GM10266 (cell line): ENCODE results near the gene GDPGP1.

Experiments used
- DNase-seq: peaks from one replicate; pipeline ENCODE4 v3.0.0; 2012; ENCODE audit errors: extremely low spot score
- TF ChIP-seq, protein P1 (sequence below): IDR thresholded peaks from 2 replicates; pipeline ENCODE4 v1.5.1; 2012; ENCODE audit warnings: mild to moderate bottlenecking, low read depth; ENCODE audit not compliant: control insufficient read depth, insufficient read depth; ENCODE audit errors: missing control alignments

Gene GDPGP1

DNA sequence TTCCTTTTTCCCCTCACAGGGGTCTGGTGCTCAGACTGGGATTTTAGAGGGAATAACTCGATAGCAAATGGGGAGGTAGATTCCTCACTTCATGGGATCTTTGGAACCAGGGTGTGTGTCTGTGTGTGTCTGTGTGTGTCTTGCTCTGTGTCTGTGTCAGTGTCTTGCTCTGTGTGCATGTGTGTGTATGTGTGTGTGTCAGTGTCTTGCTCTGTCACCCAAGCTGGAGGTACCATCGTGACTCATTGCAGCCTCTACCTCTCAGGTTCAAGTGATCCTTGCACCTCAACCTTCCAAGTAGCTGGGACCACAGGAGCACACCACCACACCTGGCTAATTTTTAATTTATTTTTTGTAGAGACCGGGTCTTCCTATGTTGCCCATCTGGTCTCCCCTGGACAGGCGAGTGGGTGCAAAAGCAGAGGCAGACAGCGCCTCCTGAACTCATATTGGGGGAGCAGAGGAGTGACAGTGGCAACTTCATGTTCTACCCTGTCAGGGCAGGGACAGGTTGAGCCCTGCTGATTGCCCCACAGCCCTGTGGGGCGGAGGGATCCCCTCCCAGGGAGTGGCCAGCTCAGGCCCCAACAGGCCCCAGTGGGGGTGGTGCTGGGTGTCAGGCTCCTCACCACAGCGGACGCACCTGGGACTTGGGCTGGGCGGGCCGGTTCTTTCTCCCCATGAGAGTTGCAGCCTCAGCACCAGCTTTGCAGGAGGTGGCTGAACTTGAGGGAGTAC is 43.2 kb upstream of the GDPGP1 start:
- DNase-seq, result no peak
- TF ChIP-seq, protein P1, sequence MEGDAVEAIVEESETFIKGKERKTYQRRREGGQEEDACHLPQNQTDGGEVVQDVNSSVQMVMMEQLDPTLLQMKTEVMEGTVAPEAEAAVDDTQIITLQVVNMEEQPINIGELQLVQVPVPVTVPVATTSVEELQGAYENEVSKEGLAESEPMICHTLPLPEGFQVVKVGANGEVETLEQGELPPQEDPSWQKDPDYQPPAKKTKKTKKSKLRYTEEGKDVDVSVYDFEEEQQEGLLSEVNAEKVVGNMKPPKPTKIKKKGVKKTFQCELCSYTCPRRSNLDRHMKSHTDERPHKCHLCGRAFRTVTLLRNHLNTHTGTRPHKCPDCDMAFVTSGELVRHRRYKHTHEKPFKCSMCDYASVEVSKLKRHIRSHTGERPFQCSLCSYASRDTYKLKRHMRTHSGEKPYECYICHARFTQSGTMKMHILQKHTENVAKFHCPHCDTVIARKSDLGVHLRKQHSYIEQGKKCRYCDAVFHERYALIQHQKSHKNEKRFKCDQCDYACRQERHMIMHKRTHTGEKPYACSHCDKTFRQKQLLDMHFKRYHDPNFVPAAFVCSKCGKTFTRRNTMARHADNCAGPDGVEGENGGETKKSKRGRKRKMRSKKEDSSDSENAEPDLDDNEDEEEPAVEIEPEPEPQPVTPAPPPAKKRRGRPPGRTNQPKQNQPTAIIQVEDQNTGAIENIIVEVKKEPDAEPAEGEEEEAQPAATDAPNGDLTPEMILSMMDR, result no peak

DNA sequence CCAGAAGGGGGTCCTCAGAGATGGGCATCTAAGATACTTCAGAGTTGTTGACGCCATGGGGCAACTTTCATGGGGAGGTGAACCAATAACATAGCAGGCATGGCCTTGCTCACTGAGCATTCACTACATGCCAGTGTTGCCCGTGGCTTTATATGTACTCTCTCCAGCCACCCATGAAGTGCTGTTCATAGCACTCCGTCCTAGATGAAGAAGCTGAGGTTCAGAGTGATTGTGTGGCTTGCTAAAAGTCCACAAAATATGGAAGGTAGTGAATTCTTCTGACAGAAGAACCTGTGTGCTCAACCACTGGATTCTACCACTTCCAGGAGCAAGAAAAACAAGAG is 42.7 kb upstream of the GDPGP1 start:
- TF ChIP-seq, protein P1, result no peak
- no peak for DNase-seq

DNA sequence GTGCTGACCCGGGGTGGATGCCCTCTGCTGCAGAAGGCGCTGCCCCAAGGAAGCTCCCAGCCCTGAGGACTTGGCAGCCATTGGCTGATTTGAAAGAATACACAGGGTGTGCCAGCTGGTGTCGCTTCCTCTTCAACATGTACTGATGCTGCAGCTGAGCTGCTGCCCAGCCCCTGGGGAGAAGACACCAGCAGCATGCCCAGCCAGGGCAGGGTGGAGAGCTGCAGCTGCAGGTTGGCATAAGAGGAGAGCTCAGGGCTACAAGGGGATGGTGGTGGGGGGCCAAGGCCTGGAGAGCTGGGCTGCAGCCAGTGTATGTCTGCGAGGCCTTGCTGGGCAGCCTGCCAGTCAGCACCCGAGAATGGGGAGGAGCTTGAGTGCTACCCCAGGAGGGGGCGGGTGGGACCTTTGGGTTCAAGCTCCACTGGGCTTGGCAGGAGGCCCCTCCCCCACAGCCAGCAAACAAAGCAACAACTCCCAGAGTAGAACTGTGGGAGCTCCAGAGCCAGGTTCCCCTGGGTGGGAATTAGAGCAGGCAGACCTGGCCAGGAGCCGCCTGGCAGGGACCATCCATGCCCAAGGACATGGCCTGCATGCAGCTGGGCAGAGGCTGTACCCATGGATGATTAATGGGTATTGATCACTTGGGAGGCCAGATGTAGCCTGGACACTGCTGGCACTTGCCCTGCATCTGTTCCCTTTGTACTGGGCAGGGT is 42.1 kb upstream of the GDPGP1 start:
- no peak for DNase-seq
- TF ChIP-seq, protein P1, result no peak

DNA sequence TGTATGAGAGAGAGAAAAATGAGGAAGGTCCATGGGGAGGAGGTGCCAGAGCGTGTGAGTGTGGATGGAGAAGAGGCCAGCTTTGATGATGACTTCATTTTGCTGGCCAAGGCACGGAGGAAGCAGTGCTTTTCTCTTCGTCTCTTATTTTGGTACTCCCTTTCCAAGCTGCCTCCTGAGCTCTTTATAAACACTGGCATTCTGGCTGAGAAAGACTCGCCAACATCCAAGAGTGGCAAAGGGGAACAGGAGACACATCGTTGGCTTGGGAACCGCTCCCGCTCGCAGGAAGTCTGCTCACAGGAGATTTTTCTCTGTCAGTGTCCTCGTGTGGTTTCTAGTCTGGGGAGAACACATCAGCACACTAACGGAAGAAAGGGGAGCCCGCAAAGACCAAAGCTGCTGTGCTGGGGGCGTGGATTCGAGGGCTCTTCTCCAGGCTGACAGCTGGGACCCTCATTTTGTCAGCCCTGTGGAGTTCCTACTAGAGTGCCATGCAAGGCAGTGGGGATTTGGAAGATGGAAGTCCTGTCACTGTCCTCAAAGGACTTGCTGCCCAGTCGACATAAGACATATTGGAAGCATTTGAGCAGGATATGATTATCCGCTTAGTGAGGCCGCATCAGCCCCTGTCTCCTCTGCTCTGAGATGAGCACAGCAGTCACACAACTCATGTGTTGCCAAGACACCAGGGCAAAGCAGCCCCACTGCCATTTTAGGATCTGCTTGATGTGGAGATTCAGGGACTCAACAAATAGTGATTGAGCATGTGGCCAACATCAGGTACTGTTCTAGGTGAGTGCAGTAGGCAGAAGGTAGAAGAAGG is 40.8 kb upstream of the GDPGP1 start:
- TF ChIP-seq, protein P1, result no peak
- no peak for DNase-seq

DNA sequence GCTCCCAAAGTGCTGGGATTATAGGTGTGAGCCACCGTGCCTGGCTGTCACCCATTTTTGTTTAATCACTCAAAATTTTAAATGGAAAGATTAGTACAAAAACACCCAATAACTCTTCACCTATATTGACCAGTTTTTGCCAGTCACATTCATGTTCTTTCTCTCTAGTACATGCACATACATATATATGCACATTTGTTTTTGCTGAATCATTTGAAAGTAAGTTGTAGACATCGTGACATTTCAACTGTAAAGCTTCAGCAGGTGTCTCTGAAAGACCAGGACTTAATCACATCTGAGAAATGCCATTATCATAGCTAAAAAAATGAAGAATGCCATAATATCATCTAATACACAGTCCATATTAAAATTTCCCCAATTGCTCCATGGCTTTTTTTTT is 39.4 kb upstream of the GDPGP1 start:
- no peak for DNase-seq
- TF ChIP-seq, protein P1, result no peak

DNA sequence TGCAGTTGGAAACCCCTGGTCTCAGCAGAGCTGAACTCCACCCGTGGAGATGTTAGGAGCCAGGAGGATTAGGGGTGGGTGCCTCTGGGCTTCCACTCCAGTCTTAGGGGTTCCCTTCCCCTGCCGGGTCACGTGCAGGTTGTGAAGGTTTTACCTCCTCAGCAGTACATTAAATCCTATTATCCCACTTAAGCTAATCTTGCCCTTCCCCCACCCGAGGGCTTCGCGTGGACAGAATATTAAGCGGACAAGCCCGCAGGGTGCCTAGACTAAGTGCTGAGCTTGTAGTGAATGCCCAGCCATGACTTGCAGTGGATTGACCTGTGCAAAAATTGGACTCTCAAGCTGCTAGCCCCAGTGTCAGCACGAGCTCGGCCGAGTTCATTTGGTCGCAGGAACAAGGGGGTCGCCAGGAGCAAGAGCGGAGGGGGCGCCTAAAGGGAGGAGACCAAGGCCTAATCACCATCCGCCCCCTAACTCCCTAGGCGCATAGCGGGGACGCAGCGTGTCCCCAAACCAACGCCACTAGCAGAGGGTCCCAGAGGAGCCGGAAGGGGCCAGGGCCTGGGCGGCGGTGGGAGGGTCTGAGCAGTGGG is 33.4 kb upstream of the GDPGP1 start:
- no peak for DNase-seq
- TF ChIP-seq, protein P1, result no peak
